ENCODE results near the gene SUPT16H.

The SUPT16H gene

GRCh38 chr14:21343035-21343794, 40.6 kb downstream of the SUPT16H start:
- Mint-ChIP-seq H3K36me3 (no peaks in the 10 kb centered on the region), H3K27me3 (peaks cover 0 to 6% of the 10 kb centered on the region in 2 donors), H3K4me1 (peaks cover 0 to 3% of the 10 kb centered on the region in 2 donors), H3K4me3 (no peak overlapping the region), H3K9me3 (no peaks in the 10 kb centered on the region), H3K27ac (no peak overlapping the region)
- DNase-seq = no peak
- ATAC-seq (replicated peaks) = no peak

- Mint-ChIP-seq H3K4me3 (no peak overlapping the region), H3K9me3 (no peaks in the 10 kb centered on the region), H3K36me3 (no peaks in the 10 kb centered on the region), H3K27ac (no peak overlapping the region), H3K27me3 (no peaks in the 10 kb centered on the region), H3K4me1 (peaks cover 0 to 1% of the 10 kb centered on the region in 2 donors)
- no peak for ATAC-seq (replicated peaks)
- no peak for DNase-seq
Observed at GRCh38 chr14:21334202-21334906, 49.5 kb downstream of the SUPT16H start.

GRCh38 chr14:21332950-21333349, 50.9 kb downstream of the SUPT16H start:
- peaks cover 0 to 1% of the 10 kb centered on the region in 2 donors for H3K4me1 Mint-ChIP-seq
- DNase-seq = no peak
- H3K9me3 Mint-ChIP-seq = no peaks in the 10 kb centered on the region
- H3K27ac Mint-ChIP-seq = no peak overlapping the region
- no peaks in the 10 kb centered on the region for H3K27me3 Mint-ChIP-seq
- H3K36me3 Mint-ChIP-seq = no peaks in the 10 kb centered on the region
- no peak overlapping the region for H3K4me3 Mint-ChIP-seq
- no peak for ATAC-seq (replicated peaks)

- Mint-ChIP-seq H3K9me3 (no peaks in the 10 kb centered on the region), H3K27ac (no peak overlapping the region), H3K27me3 (no peaks in the 10 kb centered on the region), H3K36me3 (no peaks in the 10 kb centered on the region), H3K4me1 (no peaks in the 10 kb centered on the region), H3K4me3 (no peak overlapping the region)
- ATAC-seq (replicated peaks) (no peak), DNase-seq (no peak)
Observed at GRCh38 chr14:21326972-21327371, 56.8 kb downstream of the SUPT16H start.

GRCh38 chr14:21322716-21323115, 61.1 kb downstream of the SUPT16H start:
- H3K9me3 Mint-ChIP-seq = no peaks in the 10 kb centered on the region
- no peak overlapping the region for H3K27ac Mint-ChIP-seq

GRCh38 chr14:21320913-21321312, 62.9 kb downstream of the SUPT16H start:
- H3K9me3 Mint-ChIP-seq = no peaks in the 10 kb centered on the region
- H3K4me3 Mint-ChIP-seq = no peak overlapping the region
- DNase-seq = no peak
- H3K27ac Mint-ChIP-seq = no peak overlapping the region
- H3K27me3 Mint-ChIP-seq = no peaks in the 10 kb centered on the region
- ATAC-seq (replicated peaks) = no peak
- H3K4me1 Mint-ChIP-seq = peaks cover 19 to 27% of the 10 kb centered on the region in 2 donors
- no peaks in the 10 kb centered on the region for H3K36me3 Mint-ChIP-seq

More at GRCh38 chr14:21322716-21323115, 61.1 kb downstream of the SUPT16H start:
- DNase-seq = no peak
- H3K4me3 Mint-ChIP-seq = no peak overlapping the region
- H3K36me3 Mint-ChIP-seq = no peaks in the 10 kb centered on the region
- H3K27me3 Mint-ChIP-seq = no peaks in the 10 kb centered on the region
- peaks cover 11 to 18% of the 10 kb centered on the region in 2 donors for H3K4me1 Mint-ChIP-seq
- ATAC-seq (replicated peaks) = no peak

GRCh38 chr14:21317398-21317797, 66.4 kb downstream of the SUPT16H start:
- Mint-ChIP-seq H3K36me3 (no peaks in the 10 kb centered on the region), H3K4me1 (peaks cover 19 to 27% of the 10 kb centered on the region in 2 donors), H3K9me3 (no peaks in the 10 kb centered on the region), H3K27me3 (no peaks in the 10 kb centered on the region), H3K4me3 (peak overlapping the region; percentile 4 to 36), H3K27ac (peak overlapping the region; percentile 62)
- peak; percentile 55 for DNase-seq
- ATAC-seq (replicated peaks) = peak; percentile 95 to 97

- H3K27ac Mint-ChIP-seq = no peak overlapping the region
- H3K4me3 Mint-ChIP-seq = no peak overlapping the region
- no peaks in the 10 kb centered on the region for H3K27me3 Mint-ChIP-seq
- H3K4me1 Mint-ChIP-seq = peaks cover 16 to 24% of the 10 kb centered on the region in 2 donors
- DNase-seq = no peak
- no peaks in the 10 kb centered on the region for H3K9me3 Mint-ChIP-seq
- ATAC-seq (replicated peaks) = no peak
- H3K36me3 Mint-ChIP-seq = no peaks in the 10 kb centered on the region
Observed at GRCh38 chr14:21313512-21313911, 70.3 kb downstream of the SUPT16H start.

- no peak overlapping the region for H3K4me3 Mint-ChIP-seq
- no peak overlapping the region for H3K27ac Mint-ChIP-seq
- H3K27me3 Mint-ChIP-seq = no peaks in the 10 kb centered on the region
- no peaks in the 10 kb centered on the region for H3K36me3 Mint-ChIP-seq
- ATAC-seq (replicated peaks) = no peak
- no peaks in the 10 kb centered on the region for H3K9me3 Mint-ChIP-seq
- peaks cover 17 to 27% of the 10 kb centered on the region in 2 donors for H3K4me1 Mint-ChIP-seq
- no peak for DNase-seq
Observed at GRCh38 chr14:21311614-21312013, 72.2 kb downstream of the SUPT16H start.

- no peak overlapping the region for H3K4me3 Mint-ChIP-seq
- H3K36me3 Mint-ChIP-seq = no peaks in the 10 kb centered on the region
- ATAC-seq (replicated peaks) (no peak), DNase-seq (no peak)
- peaks cover 17 to 27% of the 10 kb centered on the region in 2 donors for H3K4me1 Mint-ChIP-seq
- H3K27me3 Mint-ChIP-seq = no peaks in the 10 kb centered on the region
- H3K27ac Mint-ChIP-seq = no peak overlapping the region
- no peaks in the 10 kb centered on the region for H3K9me3 Mint-ChIP-seq
Observed at GRCh38 chr14:21309956-21310355, 73.9 kb downstream of the SUPT16H start.

GRCh38 chr14:21309238-21309636, 74.6 kb downstream of the SUPT16H start:
- DNase-seq = no peak
- peak overlapping the region; percentile 75 to 87 for H3K4me3 Mint-ChIP-seq
- no peak for ATAC-seq (replicated peaks)
- no peaks in the 10 kb centered on the region for H3K9me3 Mint-ChIP-seq
- peak overlapping the region; percentile 88 for H3K27ac Mint-ChIP-seq
- H3K36me3 Mint-ChIP-seq = no peaks in the 10 kb centered on the region
- H3K4me1 Mint-ChIP-seq = peaks cover 17 to 27% of the 10 kb centered on the region in 2 donors
- no peaks in the 10 kb centered on the region for H3K27me3 Mint-ChIP-seq

- H3K4me3 Mint-ChIP-seq = peak overlapping the region; percentile 75 to 87
- no peaks in the 10 kb centered on the region for H3K9me3 Mint-ChIP-seq
- peak; percentile 88 to 89 for ATAC-seq (replicated peaks)
- H3K27ac Mint-ChIP-seq = peak overlapping the region; percentile 88
- DNase-seq = peak; percentile 90
- no peaks in the 10 kb centered on the region for H3K27me3 Mint-ChIP-seq
- H3K4me1 Mint-ChIP-seq = peaks cover 17 to 27% of the 10 kb centered on the region in 2 donors
- H3K36me3 Mint-ChIP-seq = no peaks in the 10 kb centered on the region
Observed at GRCh38 chr14:21308479-21309237, 75.2 kb downstream of the SUPT16H start.

GRCh38 chr14:21308132-21308478, 75.7 kb downstream of the SUPT16H start:
- H3K27ac Mint-ChIP-seq = peak overlapping the region; percentile 88
- DNase-seq = no peak
- H3K4me1 Mint-ChIP-seq = peaks cover 17 to 27% of the 10 kb centered on the region in 2 donors
- H3K27me3 Mint-ChIP-seq = no peaks in the 10 kb centered on the region
- no peaks in the 10 kb centered on the region for H3K9me3 Mint-ChIP-seq
- no peaks in the 10 kb centered on the region for H3K36me3 Mint-ChIP-seq
- ATAC-seq (replicated peaks) = peak; percentile 41 to 43
- peak overlapping the region; percentile 75 to 87 for H3K4me3 Mint-ChIP-seq

GRCh38 chr14:21307637-21308036, 76.2 kb downstream of the SUPT16H start:
- Mint-ChIP-seq H3K27ac (peak overlapping the region; percentile 88), H3K27me3 (no peaks in the 10 kb centered on the region), H3K4me3 (peak overlapping the region; percentile 75 to 87), H3K9me3 (no peaks in the 10 kb centered on the region), H3K36me3 (no peaks in the 10 kb centered on the region), H3K4me1 (peaks cover 17 to 27% of the 10 kb centered on the region in 2 donors)
- DNase-seq (no peak), ATAC-seq (replicated peaks) (peak; percentile 34 to 40)
